GM19328 (cell line): ENCODE data around the gene SNRPD3.

Source experiments
- ATAC-seq: cut with Tn5 transposase; IDR thresholded peaks from one replicate; pipeline ENCODE4 v1.9.1; 2021; ENCODE audit warnings: mild to moderate bottlenecking, moderate library complexity; ENCODE audit not compliant: unreplicated experiment

The SNRPD3 gene

DNA sequence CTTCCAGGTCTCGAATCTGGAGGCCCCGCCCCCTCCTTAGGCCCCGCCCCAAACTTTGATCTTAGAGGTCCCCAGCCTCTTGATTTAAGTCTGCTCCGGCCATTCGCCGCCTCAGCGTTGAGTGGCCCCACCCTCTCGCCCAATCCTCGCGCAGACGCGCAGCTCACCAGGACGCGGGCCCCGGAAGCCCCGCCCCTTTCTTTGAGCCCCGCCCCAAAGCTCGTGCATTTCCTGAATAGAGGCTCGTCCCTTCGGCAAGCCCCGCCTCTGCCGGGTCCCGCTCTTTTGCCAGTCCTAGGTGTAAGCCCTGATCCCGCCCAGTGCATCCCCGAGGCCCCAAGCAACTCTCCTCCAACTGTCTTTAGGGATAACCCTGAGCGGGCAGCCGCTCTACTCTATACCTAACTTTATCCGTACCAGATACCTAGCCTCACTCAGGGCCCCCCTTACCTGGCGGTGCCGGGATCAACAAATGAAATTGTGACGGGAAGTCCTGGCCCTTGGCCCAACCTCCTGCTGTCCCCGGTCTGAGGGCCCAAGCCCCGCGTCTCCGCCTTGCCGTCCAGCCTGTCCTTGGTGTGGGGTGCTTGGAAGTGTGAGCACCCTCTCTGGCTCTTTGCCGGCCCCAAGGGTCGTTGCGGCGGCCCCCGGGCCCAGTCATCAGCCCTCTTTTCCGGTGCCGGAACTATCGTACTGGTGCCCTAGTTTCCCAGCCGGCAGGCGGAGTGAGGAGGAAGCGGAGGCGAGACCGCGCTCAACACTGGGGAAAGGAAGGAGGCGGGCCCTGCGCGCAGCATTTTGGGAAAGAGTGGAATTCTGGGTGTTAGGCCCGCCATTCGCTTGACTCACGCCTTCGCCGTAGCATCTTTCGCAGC lies at the start of gene SNRPD3:
SNRPD3 (plus strand) TSS at position 835 of the 875 bp plus-strand sequence. CDS start 1,676 bp downstream, outside the sequence.
- peak; percentile 69 for ATAC-seq

DNA sequence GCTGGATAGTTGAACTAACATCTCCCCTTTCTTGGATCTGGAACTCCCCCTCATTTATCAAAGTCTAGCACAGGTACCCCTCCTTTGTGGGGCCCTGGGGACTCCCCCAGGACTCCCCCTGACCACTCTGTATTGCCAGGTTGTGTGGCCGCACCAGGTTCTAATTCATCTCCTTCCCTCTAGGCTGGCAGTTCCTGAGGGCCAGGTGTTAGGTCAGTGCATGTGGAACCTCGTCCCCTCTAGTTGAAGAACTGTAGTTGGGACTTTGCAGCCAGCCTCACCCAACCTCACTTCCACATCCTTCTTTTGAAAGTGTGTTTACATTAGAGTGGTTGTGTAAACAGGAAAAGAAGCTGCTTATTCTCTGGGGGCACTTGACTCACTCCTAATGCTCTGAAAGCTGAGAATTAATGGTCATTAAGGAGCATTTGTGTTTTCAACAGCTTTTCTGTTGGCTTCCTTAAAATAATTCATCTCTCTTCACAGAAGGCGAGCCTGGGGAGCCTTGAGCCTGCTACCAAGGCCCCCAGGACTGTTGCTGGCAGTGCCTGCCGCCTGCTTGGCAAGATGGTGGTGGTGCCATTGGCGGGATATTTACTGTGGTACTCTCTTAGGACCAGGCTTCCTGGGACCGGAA lies 48.9 kb upstream of the SNRPD3 start:
- no peak for ATAC-seq

DNA sequence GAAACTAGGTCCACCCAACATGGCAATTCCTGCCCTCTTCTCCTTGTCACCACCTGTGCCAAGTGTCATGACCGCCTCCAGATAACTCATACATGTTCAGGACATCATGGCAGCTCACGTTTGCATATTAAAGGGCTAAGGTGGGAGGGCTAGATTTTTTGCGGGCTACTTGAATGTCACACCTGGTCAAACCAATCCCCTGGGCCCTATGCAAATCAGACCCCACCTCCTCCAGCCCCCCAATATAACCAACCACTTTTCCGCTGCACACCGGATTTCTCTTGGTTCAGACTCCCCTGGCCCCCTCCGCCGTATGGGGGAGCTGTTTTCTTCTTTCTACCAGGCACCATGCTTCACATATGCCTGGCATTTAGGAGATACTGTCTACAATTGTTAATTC lies 48.1 kb upstream of the SNRPD3 start:
- ATAC-seq = no peak

DNA sequence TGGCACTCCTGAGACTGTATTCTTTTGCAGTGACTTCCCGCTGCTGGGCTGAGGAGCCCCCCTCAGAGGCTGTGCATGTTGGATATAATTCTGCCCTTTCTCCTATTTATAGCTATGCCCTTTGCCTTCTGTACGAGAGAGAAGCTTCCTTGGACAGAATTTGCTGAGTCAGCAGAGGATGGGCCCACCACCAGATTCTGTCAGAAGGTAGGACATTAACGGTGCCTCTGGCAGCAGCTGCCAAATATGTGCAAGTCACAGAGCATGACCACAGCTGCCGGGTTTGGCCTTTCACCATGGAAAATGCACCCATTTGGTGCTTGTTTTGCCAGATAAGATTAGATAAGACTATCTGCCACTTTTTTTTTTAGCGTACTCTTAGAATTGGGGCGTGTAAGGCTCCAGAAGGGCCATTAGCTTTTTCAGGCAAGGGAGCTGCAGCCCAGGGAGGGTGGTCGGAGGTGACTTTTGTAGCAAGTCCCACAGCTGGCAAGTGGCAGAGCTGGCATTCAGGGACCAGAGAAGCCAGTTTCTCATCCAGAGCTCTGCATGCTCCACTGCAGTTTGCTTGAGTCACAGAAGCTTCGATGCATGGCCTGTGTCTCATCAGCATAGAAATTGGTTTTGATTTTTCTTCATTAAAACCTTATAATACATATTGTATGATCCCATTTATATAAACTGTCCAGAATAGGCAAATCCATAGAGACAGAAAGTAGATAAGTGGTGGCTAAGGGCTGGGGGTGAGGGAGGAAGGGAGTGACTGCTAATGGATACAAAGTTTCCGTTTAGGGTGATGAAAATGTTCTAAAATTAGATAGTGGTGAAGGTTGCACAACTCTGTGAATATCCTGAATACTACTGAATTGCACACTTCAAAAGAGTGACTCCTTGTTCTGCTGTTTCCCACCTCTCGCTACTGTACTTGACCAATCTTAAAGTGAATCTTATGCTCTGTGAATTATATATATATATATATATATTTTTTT lies 44.9 kb upstream of the SNRPD3 start:
- no peak for ATAC-seq

DNA sequence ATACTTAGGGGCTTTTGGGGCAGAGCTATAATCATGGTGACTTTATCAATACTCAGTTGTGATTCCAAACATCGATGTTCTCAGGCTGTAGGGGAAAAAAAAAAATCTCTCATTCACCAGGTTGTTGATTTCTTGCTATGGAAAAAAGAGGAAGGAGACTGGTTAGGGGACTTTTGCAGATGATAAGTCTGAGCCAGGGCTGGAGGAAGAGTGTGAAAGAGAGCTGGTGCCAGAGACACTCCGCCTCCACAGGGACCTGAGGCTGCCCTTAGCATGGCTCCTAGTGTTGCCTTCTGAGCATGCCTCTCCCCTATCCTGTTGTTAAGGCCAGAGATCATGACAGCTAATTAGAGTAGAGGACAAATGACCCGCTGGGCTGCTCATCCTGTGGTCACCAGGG lies 43.8 kb upstream of the SNRPD3 start:
- no peak for ATAC-seq

DNA sequence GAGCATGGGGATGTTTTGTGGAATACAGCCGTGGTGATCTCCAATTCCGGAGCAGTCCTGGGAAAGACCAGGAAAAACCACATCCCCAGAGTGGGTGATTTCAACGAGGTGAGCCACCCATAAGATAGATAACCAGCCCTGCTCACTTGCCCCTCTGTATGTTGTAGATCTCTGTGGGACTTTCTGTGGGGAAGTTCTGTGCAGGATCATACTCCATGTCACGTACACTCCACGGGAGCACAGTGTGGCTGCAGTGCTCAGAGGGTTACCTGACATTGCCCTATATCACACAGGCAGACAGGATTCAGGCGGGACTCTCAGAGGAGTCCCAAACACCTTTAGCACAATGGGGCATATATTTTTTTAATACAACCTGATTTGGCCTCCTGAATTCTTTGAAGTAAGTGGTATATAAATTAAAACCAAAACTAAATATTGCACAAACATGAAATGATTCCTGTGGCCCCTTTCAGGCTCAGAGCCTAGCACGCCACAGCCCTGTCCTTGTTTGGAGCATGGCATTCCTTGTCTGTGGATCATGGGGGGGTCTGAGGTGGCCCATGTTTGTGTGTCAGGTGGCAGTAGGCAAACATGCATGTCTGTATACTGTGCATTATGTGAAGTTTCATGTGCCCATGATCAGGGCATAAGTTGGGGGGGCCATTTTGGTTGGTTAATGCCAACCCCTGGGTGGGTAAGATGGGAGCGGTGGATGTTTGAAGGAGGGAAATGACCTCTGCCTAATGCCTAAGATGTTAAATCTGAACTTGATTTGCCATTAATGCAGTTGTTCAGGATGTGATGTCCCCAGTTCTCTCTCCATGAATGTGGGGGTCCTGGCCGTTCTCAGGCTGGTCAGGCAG lies 42.2 kb upstream of the SNRPD3 start:
- no peak for ATAC-seq

DNA sequence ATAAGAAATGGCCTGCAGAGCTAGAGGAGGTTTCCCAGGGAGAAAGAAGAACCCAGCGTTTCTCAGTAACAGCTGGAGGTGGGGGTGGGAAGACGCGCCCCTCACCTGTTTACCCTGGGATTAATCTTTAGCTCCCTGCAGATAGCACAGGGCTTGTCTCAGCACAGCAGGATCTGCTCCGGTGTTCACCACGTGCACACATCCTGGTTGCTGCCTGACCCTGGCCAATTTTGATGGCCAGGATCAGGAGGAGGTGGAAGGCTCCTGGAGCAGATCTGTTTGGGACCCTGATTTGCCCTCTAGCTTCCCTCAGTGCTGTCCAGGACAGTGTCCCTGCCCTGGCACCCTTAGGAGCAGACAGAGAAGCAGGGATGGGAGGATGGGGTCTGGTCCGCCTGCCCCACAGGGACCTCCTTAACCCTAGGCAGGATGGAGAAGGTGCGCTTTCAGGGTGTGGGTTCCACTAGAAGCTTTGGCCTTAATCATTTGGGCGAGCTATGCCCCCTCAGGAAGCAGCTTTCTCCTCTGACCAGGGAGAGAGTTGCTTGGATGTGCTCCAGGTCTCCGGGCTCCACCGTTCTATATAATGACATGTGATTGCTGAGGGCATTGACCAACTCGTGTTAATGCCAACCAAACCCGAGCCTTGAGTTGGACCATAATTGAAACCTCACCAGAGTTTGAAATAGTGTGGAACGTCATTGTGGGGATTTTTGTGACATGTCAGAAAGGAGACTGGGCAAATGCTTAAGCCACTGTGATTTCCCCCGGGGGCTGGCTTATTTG lies 41.4 kb upstream of the SNRPD3 start:
- ATAC-seq = no peak

DNA sequence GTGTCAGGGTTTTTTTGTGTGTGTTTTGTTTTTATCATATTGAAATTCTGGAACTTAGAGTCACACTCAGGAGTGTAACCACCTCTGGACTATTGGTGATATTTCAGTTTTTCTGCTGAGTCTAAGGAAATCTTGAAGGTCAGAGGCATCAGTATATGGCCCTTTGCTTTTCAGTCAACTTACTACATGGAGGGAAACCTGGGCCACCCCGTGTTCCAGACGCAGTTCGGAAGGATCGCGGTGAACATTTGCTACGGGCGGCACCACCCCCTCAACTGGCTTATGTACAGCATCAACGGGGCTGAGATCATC lies 40.8 kb upstream of the SNRPD3 start:
- no peak for ATAC-seq

DNA sequence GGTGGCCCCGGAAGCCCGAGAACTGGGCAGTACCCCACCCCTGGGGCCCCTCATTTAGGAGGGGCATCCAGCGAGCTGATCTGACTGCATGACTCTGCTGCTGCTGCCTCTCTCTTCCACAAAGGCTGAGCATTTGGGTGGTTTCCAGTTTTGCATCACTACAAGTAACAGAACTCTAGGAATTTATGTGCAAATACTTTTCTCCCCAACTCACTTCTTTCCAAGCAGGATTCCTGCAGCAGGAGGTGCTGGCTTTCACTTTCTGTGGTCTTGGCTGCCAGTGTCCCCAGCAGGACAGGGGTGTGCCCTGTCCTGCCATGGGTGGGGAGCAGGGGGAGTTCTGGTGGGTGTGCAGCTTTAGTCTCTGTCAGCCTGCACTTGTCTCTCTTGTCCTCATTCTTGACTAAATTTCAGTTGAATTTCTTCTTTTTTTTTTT lies 39.5 kb upstream of the SNRPD3 start:
- ATAC-seq = no peak

DNA sequence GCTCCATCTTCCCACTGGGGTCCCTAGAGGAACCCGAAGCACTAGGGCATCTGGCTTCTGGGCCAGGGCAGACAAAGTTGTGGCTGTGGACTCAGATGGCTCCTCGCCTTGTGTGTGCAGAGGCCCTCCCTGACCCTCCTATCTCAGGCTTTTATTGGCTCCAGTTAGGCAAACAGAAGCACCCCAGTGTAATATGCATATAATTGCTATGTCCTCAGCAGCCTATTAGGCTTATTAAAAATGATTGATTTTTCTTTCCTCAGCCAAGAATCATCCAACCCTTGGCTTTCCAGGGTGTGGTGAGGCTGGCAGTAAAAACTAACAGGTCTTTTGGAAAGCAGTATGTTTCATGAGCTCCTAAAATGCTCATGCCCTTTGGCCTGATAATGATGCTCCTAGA lies 38.4 kb upstream of the SNRPD3 start:
- ATAC-seq = no peak

DNA sequence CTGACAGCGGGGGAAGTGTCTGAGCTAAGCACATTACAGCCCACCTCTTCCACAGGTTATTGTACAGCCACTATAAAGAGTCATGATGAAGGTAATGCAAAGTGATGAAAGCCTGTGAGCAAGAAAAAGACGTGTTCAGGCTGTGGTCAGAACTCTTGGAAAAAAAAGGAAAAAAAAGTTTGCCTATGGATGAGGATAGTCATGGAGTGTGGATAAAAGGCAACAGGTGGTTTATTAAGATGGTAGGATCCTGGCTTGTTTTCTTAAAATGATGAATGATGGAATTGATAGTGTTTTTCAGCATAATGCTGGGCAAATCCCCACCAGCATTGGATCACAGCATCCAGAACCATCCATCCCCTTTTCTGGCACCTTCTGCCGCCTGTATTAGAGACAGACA lies 37.6 kb upstream of the SNRPD3 start:
- ATAC-seq = no peak

DNA sequence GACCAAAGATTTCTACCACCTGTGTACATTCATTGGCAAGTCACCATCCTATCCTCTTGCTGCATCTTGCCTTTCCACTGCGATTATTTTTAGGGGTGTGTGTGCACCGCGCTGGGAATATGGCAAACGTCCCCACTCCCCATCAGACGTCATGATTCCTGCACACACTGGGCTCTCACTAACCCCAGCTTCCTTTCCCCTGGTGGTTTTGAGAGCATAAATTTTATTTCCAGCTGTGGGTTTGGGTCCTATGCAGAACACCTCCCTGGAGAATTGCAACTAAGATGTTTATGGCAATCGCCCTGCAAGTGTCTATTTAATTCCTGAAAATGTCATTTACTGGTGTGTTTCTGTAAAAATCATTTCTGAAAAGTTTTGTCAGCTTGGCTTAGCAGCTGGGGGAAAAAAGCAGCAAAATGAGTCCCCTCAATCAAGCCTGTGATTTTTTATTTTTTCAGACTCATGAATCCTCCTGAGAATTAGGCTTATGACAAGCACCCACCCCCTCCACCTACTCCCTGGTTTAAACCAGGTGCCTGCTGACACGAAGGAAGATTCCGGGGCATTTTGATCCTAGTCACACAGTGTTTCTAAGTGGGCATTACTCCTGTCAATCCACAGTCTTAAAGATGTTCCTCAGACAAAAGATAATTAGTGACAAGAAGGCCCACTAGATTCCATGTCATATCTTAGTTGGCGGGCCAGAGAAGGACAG lies 36.9 kb upstream of the SNRPD3 start:
- ATAC-seq = no peak

DNA sequence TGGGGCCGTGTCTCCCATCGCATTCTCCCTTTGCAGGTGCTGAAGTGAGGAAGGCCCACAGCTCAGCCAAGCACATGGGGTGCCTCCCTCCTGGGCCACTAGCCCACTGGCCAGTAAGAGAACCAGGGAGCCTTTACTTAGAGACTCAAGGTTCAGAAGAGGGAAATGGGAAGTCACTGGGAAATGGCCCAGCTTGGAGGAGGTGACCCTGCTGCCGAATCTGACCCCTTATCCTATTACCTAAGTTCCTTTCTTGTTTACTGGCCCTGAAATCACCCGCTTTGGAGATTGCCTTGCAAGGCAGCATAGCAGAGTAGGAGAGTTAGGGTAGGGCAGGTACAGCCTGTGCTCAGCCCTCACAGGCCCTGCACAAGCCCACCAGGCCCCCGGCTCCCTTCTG lies 36.3 kb upstream of the SNRPD3 start:
- ATAC-seq = no peak

DNA sequence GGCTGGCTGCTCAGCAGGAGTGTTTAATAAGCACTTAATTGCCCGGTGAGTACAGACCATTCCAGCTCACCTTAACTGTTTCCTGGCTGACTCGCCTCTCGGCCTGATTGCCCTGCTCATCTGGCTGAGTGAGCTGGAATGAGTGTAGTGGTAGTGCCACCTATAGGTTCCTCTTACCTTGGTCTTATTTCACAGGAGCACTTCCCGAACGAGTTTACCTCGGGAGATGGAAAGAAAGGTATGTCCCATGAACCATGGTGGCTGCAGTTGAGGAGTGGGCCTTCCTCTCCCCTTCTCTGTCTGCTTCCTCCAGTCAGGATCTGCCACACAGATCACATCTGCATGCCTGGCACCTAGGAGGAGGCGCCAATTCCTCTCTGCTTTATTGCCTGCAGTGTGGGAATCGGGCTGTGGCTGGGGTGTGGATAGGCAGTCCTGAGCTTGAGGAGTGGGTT lies 34.0 kb upstream of the SNRPD3 start:
- no peak for ATAC-seq

DNA sequence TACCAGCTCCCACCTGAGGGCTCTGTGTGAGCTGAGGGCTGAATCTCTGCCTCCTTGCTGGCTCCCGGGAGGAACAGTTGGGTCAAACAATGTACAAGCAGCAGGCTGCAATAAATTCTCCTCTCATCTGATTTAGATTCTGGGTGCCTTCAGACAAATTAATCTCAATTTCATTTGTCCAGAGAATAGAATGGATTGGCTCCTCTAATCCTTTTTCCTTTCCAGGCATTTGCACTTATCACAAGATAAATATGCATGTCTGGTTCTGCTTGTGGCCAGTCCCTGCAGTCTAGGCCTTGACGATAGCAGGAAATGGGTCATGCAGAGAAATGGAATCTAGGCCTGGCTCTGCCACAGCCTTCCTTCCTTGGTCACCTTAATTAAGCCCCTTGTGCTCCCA lies 31.9 kb upstream of the SNRPD3 start:
- ATAC-seq = no peak

DNA sequence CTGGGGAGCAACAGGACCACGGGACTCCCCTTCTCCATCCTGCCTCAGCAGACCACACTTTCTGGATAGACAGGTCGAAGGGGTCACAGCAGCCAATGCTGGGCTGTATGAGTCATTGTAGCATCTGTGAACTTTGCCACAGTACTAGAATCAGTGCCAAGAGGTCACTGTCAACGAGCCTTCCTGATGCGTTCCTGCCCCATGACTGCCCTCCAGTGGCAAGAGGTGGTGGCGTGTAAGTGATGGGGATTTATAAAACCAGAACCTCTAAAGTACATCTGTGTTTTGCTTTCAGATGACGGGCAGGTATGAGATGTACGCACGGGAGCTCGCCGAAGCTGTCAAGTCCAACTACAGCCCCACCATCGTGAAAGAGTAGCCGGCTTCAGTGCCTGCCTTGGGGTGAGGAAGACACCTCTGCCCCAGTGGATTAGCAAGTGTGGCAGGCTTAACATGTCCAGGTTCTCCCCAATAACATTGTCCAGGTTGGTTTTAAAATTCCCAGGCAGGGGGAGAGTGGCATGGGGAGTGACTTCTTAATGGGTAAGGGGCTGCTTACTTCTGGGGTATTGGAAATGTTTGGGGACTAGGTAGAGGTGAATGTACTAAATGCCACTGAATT lies 30.3 kb upstream of the SNRPD3 start:
- ATAC-seq = no peak

DNA sequence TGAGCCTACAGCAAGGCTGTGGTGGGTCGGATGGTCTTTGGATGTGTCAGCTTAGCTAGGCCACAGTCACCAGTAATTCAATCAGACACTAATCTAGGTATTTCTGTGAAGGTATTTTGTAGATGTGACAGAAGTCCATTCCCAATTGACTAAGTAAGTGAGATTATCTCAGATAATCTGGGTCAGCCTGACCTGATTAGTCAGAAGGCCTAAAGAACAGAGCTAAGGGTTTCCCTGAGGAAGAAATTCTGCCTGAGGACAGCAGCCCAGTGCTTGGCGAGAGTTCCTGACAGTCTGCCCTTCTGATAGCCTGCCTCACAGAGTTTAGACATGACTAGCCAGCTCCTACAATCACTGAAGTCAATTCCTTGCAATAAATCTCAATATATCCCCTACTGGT lies 29.6 kb upstream of the SNRPD3 start:
- ATAC-seq = no peak

DNA sequence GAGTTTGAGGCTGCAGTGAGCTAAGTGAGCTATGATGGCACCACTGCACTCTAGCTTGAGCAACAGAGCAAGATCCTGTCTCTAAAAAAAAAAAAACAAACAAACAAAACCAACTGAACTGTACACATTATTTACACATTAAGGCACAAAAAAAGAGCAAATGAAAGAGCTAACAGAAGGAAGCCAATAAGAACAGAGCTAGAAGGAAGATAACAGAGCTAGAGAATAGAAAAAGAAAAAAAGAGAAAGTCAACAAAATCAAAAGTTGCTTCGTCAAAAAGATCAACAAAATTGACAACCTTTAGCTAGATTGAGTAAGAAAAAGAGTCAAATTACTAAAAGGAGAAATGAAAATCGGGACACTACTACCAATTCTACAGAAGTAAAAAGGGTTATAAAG lies 25.9 kb upstream of the SNRPD3 start:
- no peak for ATAC-seq
